ENCODE measurements around the gene ROR2.

DNA sequence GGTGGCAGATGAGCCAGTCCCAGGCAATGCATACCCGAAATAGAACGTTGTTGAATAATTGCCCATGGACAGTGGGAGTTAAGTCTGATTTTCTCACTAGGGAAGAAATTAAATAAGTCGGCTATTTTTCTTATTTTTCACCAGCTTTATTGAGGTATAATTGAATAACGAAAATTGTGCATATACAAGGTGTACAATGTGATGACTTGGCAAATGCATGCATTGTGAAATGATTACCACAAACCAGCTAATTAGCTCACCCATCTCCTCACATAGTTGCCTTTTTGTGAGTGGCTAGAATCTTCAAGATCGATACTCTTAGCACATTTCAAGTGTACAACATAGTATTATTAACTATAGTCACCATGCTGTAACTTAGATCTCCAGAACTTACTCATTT lies 249.6 kb downstream of the ROR2 start:
- TF ChIP-seq, protein P1, sequence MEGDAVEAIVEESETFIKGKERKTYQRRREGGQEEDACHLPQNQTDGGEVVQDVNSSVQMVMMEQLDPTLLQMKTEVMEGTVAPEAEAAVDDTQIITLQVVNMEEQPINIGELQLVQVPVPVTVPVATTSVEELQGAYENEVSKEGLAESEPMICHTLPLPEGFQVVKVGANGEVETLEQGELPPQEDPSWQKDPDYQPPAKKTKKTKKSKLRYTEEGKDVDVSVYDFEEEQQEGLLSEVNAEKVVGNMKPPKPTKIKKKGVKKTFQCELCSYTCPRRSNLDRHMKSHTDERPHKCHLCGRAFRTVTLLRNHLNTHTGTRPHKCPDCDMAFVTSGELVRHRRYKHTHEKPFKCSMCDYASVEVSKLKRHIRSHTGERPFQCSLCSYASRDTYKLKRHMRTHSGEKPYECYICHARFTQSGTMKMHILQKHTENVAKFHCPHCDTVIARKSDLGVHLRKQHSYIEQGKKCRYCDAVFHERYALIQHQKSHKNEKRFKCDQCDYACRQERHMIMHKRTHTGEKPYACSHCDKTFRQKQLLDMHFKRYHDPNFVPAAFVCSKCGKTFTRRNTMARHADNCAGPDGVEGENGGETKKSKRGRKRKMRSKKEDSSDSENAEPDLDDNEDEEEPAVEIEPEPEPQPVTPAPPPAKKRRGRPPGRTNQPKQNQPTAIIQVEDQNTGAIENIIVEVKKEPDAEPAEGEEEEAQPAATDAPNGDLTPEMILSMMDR (conservative IDR thresholded peaks at IDR 0.05; ENCODE audit: low read depth in 2 of 2) = no peak
- TF ChIP-seq POLR2AphosphoS5 (IDR thresholded peaks at IDR 0.05; ENCODE audit: low read depth) = no peak

Measured in GM23338 (cell line).